A204.1 (cell line): ENCODE results near the gene GPS1.

Source experiments
- FAIRE-seq: peaks from 2 replicates; lab custom pipeline; 2012; peaks lifted over from hg19 to GRCh38; lab: Jason Lieb, UNC

Gene GPS1

GRCh38 chr17:82079001-82079677 is 27.4 kb downstream of the GPS1 start:
- FAIRE-seq = no peak

DNA sequence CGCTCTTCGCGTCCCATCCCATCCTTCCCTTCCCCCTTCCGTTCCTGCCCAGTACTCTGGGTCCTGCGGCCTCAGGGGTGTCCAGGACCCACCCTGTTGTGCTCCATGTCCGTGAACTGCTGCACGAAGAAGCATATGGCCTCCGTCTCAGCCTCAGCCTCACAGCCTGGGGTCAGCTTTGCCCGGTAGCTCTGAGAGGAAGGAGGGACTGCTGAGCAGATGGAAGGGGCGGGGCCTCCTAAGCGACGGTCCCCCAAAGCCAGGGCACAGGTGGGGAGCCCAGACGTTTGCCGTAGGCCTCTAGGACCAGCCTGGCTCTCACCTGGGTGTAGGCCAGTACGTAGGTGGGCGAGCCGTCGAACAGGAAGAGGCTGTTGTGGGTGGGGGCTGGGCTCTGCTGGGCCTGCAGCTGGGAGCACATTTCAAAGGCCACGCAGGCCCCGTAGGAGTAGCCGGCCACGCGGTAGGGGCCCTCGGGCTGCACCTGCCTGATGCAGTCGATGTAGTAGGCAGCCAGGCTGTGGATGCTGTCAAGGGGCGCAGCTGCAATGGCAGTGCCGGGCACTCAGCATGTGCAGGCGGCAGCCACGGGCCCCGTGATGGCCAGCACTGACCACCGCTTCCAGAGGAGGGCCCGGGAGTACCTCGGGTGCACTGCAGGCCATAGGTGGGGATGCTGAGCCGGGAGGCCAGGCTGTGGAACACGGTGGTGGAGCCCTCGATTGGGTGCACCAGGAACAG is 28.5 kb downstream of the GPS1 start:
- FAIRE-seq = no peak

- FAIRE-seq = no peak
Observed at GRCh38 chr17:82080789-82081464, 29.2 kb downstream of the GPS1 start.

GRCh38 chr17:82081546-82081945 is 29.8 kb downstream of the GPS1 start:
- FAIRE-seq = no peak

DNA sequence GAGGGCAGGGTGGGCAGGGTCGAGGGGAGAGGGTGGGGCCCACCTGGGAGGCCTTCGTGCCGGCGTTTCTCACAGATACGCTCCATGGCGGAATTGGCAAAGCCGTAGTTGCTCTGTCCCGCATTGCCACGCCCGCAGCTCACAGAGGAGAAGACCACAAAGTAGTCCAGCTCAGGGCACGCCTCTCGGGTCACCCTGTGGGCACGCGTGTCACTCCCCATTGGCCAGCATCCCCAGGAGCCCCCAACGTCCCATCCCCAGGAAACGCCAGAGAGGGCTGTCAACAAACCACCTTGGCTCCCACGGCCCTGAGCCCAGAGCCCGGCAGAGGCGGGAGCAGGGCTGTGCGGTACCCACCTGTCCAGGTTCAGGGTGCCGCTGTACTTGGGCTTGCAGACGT is 30.3 kb downstream of the GPS1 start:
- FAIRE-seq = no peak

DNA sequence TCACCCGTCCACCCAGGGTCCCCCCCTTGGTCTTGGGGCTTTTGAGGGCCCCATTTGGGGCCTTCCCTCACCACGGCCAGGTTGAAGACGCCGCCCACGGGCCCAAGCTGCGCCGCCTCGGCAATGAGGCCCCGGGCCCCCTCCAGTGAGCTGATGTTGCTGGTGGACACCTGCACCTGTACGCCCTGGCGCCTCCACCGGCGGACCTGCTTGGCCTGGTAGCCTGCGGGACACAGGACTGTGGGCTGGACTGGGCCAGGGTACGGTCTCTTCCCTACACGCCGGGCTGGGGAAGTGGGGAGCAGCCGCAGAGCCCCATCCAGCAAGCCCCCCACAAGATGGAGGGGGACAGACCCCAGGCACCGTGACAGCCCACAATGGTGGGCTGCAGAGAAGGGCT is 30.8 kb downstream of the GPS1 start:
- FAIRE-seq = no peak

GRCh38 chr17:82083009-82083408 is 31.3 kb downstream of the GPS1 start:
- FAIRE-seq = no peak

DNA sequence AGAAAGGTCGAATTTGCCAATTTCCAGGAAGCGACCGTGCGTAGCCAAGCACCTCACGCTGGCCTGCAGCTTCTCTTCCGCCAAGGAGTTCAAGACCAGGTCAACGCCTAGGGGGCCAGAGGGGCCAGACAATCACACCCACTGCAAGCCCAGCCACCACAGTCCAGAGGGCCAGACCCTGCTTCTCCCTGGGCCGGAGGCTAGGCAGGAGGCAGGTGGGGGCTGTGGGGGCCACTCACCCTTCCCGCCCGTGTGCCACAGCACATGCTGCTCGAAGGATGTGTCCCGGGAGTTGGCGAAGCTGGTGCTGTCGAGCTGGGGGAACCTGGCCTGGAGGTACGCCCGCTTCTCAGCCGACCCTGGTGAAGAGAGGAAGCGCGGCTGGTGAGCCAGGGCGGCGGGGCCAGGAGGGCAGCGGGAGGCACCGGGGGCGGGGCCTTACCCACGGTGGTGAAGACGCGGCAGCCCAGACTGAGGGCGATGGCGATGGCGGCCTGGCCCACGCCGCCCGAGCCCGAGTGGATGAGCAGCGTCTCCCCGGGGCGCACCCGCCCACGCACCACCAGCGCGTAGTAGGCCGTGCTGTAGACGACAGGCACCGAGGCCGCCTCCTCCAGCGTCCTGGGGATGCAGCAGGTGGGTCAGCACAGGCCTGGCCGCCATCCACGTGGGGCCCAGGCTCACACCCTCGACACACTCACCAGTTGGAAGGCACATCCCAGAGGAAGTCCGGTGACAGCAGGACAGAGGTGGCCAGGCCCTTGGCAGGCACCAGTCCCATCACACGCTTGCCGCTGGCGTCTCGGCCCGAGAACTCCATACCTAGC is 32.0 kb downstream of the GPS1 start:
- no peak for FAIRE-seq

- FAIRE-seq = no peak
Observed at GRCh38 chr17:82084373-82085030, 32.8 kb downstream of the GPS1 start.

DNA sequence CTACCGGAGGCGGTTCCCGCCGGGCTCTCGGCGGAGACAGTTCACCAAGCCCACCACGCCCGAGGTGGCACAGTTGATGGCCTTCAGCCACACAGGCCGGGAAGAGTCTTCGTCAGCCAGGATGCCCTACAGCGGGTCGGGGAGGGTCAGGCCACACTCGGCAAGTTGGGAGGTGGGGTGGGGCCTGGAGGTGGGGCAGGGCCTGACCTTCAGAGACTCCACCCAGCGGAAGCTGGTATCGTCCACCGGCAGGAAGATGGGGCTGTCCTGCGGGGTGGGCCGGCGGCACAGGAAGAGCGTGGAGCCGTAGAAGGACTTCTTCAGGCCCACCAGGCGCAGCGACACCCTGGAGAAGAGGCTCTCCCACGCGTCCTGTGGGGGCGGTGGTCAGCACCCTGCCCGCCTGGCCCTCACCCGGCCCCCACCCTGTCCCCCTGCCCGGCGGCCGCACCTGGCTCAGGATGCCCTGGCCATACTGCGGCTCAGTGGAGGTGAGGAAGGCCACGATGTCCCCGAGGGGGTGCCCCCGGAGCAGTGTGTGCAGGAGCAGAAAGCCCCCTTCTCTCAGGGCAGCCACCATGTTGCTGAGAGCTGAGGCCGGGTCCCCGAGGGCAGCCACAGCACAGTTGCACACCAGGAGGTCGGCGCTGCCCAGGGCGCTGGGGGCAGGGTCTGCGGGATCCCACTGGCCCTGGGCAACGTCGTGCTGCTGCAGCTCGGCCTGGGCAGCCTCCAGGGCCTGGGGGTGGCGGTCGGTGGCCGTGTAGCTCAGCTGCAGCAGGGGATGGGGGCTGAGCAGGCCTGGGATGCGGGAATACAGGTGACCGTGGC is 33.5 kb downstream of the GPS1 start:
- no peak for FAIRE-seq

DNA sequence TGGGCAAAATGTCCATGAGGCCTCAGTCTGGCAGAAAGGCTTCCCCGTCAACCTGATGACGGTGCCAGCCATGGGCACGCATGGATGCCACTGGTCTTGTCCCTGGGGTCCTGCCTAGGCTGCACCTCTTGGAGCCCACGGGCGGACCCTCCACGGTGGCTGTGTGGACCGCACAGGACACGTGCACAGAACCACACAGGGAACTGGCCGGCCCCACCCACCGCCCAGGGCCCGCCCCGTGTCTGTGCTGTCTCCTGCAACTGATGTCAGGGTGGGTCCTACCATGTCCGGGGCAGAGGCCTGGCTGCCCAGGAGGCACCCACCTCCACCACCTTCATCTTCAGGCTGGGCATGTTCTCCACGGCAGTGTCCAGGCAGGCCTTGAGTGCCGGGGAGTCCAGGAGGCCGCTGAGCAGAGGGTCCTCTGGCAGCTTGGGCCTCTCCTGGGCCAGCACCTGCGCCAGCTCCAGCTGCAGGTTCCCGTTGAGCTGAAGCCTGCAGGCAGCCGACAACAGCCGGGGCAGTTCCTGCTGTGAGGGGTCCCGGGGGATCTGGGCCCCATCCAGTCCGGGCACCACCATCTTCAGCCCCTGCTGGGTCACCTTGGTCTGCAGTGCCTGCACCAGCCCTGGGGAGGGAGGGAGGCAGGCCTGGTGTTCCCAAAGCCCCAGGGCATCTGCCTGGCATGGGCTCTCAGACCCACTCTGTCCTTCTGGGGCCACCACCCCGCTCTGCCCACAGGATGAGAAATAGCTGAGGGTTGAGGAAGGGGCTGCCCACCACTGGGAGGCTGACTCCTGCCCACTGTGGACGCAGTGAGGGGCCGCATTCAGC is 34.5 kb downstream of the GPS1 start:
- FAIRE-seq = no peak

DNA sequence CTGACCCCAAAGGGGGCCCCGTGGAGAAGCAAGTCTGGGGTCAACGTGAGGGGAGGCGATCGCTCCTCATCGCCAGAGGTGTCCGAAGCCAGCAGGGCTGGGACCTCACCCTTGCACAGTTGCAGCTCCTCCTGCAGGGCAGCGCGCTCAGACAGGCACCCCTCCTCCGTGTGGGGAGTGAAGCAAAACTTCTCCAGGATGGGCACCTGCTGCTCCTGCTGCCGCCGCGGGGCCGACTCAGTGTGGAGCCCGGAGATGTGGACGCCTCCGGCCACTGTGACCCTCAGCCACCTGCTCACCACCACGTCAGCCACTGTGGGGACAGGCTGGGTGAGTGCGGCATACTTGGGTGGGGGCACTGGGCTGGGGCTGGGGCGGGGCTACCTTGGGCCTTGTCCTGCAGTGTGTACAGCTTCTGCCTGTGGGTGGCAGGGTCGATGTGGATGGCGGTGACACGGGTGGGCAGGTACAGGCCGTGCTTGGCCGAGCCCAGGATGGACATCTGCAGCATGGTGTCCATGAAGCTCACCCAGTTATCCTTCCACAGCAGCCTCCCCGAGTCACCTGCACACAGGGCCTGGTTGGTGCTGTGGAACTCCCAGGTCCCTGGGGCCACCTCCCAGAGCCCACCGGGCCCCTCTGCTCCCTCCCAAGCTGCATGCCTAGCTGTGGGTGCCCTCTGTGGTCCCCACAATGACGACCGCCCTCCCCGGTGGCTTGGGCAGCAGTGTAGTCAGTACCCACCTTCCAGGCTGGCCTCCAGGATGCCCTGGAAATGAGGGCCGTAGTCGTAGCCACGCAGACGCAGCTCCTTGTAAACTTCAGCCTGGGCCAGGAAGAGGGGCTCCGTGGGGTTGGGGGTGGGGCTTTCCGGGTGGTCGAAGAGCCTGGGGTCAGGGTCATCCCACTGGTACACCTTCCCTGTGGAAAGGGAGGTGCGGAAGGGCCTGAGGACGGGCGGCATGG is 35.5 kb downstream of the GPS1 start:
- FAIRE-seq = no peak

GRCh38 chr17:82087961-82088837 is 36.5 kb downstream of the GPS1 start:
- FAIRE-seq = no peak

- FAIRE-seq = no peak
Observed at GRCh38 chr17:82088838-82089722, 37.4 kb downstream of the GPS1 start.

DNA sequence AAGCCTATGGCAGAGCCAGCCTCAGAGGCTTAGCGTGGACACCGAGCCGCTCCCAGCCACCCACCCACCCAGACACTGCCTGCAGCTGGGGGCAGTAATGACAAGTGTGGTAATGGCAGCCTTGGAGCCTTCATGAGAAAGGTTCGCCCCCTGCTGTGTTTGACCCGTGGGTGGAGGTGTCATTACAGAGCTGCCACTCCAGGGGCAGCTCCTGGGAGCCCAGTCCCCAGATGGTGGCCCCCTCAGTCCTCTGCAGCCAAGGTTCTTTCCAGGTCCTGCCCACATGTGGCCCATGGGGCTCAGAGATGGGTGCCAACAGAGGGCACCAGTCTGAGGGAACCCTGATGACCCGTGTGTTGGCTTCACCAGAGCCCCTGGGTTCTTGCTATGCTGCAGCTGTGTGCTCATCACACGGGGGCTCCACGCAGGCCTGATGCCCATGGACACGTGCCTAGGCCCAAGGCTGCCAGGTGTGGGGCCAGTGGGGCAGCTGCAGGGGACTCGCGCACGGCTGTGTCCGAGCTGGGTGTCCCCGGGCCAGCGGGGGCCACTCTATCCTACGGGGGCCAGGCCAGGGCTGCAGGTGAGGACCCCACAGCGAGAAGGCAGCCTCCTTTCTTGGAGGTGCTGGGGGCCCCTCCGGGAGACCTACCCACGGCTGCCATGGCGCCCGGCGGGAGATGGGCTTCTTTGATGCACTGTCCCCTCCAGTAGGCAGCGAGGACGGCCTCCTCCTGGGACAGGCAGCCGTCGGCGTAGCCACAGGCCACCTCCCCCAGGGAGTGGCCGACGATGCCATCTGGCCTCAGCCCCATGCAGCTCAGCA is 38.2 kb downstream of the GPS1 start:
- no peak for FAIRE-seq
